Hepatocyte (in vitro differentiated cells): ENCODE results near the gene PRPF19. TPM values are rescaled to one million over a fixed set of nuclear protein-coding genes. Genes with fewer than 3 reads are reported as not detected.

ENCODE experiments used
- DNase-seq: peaks from one replicate; pipeline ENCODE4 v3.0.0-alpha.2; 2016; ENCODE audit warnings: low spot score
- H2AFZ ChIP-seq: fragments of 200-600 bp; sonication (generic); 2 replicates; pipeline ENCODE4 v1.6.0; 2016; ENCODE audit warnings: antibody characterized with exemption, mild to moderate bottlenecking
- H3K27ac ChIP-seq: fragments of 200-600 bp; sonication (generic); 2 replicates; pipeline ENCODE4 v1.5.1; 2016; ENCODE audit warnings: mild to moderate bottlenecking
- H3K27me3 ChIP-seq: fragments of 200-600 bp; sonication (generic); 2 replicates; pipeline ENCODE4 v1.6.1; 2016
- H3K36me3 ChIP-seq: fragments of 200-600 bp; sonication (generic); replicated peaks from 2 replicates; pipeline ENCODE4 v1.5.1; 2016; ENCODE audit warnings: low read depth; ENCODE audit not compliant: insufficient read depth
- H3K4me1 ChIP-seq: fragments of 200-600 bp; sonication (generic); 2 replicates; pipeline ENCODE4 v1.5.1; 2016; ENCODE audit warnings: mild to moderate bottlenecking, moderate library complexity; ENCODE audit not compliant: insufficient read depth
- H3K4me2 ChIP-seq: fragments of 200-600 bp; sonication (generic); 2 replicates; pipeline ENCODE4 v1.6.0; 2016
- H3K4me3 ChIP-seq: fragments of 200-600 bp; sonication (generic); 2 replicates; pipeline ENCODE4 v1.5.1; 2016; ENCODE audit warnings: mild to moderate bottlenecking
- H3K79me2 ChIP-seq: fragments of 200-600 bp; sonication (generic); 2 replicates; pipeline ENCODE4 v1.6.0; 2017; ENCODE audit warnings: mild to moderate bottlenecking
- H3K9me2 ChIP-seq: fragments of 200-600 bp; sonication (generic); replicated peaks from 2 replicates; pipeline ENCODE4 v1.6.0; 2017; ENCODE audit warnings: mild to moderate bottlenecking; ENCODE audit not compliant: insufficient read depth
- H3K9me3 ChIP-seq: fragments of 200-600 bp; sonication (generic); 2 replicates; pipeline ENCODE4 v1.5.1; 2016; ENCODE audit warnings: low read depth, mild to moderate bottlenecking
- H4K20me1 ChIP-seq: fragments of 200-600 bp; sonication (generic); 2 replicates; pipeline ENCODE4 v1.6.0; 2016; ENCODE audit warnings: mild to moderate bottlenecking; ENCODE audit not compliant: insufficient read depth, poor library complexity, severe bottlenecking
- EZH2 ChIP-seq: fragments of 200-600 bp; sonication (generic); IDR thresholded peaks from 2 replicates; pipeline ENCODE4 v1.6.1; 2016; ENCODE audit warnings: antibody characterized with exemption, mild to moderate bottlenecking, borderline replicate concordance
- EZH2phosphoT487 ChIP-seq: fragments of 200-600 bp; sonication (generic); IDR thresholded peaks from one replicate; pipeline ENCODE4 v1.6.1; 2018; ENCODE audit warnings: antibody characterized with exemption, mild to moderate bottlenecking, low read depth, moderate library complexity; ENCODE audit not compliant: unreplicated experiment, severe bottlenecking
- WGBS: methylation state at CpG from one replicate; pipeline ENCODE4 v1.1.6; 2016; ENCODE audit warnings: low lambda C conversion rate; ENCODE audit errors: missing lambda C conversion rate; 5-methylcytosine and 5-hydroxymethylcytosine counted together
- polyA plus RNA-seq: library from polyadenylated mRNA; unstranded; fragments of >200 nt; fragmentation: Nextera tagmentation; extraction: Ambion mirVana; gene quantifications from 2 replicates; pipeline ENCODE4 v1.2.1, GENCODE V29; 2016
- total RNA-seq: library from RNA; depleted of rRNA; stranded (reverse); fragments of >200 nt; gene quantifications from 2 replicates; pipeline ENCODE4 v1.2.3, GENCODE V29; 2014
- TF ChIP-seq, protein P1 (sequence below): fragments of 200-600 bp; sonication (generic); IDR thresholded peaks from 2 replicates; pipeline ENCODE4 v1.5.1; 2016; ENCODE audit warnings: antibody characterized with exemption, mild to moderate bottlenecking; ENCODE audit not compliant: poor library complexity

The PRPF19 gene
- total and polyA plus RNA-seq, 2 experiments from 2014 or later, result 19.3 to 53.8 TPM

DNA sequence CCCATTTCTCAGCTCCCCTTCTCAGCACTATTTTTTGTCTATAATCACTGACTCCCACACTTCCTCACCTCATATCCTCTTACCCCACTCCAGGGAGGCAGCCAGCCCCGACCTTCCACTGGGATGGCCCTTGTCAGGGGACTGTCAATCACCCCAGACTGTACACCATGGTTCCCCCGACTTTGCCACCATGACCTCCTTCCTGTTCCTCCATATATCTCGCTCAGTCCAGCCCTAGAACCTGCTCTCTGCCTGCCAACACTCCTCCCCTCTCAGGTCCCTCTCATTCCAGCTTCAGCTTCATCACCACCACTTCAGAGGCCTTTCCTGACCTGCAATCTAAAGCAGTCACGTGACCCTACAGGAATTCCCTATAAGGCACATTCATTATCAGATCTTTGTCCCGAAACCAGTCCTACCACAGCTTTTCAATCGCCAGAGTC lies 16.5 kb downstream of the PRPF19 start:
- TF ChIP-seq EZH2phosphoT487, result no peak
- TF ChIP-seq, protein P1, sequence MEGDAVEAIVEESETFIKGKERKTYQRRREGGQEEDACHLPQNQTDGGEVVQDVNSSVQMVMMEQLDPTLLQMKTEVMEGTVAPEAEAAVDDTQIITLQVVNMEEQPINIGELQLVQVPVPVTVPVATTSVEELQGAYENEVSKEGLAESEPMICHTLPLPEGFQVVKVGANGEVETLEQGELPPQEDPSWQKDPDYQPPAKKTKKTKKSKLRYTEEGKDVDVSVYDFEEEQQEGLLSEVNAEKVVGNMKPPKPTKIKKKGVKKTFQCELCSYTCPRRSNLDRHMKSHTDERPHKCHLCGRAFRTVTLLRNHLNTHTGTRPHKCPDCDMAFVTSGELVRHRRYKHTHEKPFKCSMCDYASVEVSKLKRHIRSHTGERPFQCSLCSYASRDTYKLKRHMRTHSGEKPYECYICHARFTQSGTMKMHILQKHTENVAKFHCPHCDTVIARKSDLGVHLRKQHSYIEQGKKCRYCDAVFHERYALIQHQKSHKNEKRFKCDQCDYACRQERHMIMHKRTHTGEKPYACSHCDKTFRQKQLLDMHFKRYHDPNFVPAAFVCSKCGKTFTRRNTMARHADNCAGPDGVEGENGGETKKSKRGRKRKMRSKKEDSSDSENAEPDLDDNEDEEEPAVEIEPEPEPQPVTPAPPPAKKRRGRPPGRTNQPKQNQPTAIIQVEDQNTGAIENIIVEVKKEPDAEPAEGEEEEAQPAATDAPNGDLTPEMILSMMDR, result no peak
- TF ChIP-seq EZH2, result no peak
- no peaks in the 10 kb centered on the region for H3K9me2 ChIP-seq
- no peaks in the 10 kb centered on the region for H3K79me2 ChIP-seq
- no peak overlapping the region for H2AFZ ChIP-seq
- no peak overlapping the region for H3K27ac ChIP-seq
- no peaks in the 10 kb centered on the region for H3K27me3 ChIP-seq
- no peaks in the 10 kb centered on the region for H3K36me3 ChIP-seq
- H3K4me2 ChIP-seq, result no peak overlapping the region
- no peaks in the 10 kb centered on the region for H3K4me1 ChIP-seq
- H3K9me3 ChIP-seq, result no peaks in the 10 kb centered on the region
- H3K4me3 ChIP-seq, result no peak overlapping the region
- no peaks in the 10 kb centered on the region for H4K20me1 ChIP-seq
- WGBS, result 72% methylated on average over 6 of the region's 6 CpGs
- DNase-seq, result no peak

DNA sequence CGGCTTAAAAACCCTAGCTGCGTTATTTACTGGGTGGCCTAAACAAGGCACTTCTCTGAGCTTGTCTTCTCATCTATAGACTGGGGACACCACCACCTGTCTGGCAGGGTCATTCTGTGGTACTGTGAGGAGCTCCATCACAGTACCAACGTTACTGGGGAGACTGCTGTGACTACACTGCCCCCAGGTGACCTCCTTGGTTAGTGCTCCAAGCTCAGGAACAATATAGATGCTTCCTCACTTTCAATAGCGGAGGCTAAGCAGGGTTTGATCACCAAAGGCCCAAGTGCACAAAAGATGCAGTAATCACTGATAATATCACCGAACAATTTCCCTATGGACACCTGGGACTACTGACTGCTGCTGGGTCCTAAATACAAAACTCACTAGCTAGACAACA lies 18.8 kb downstream of the PRPF19 start:
- TF ChIP-seq, protein P1, result peak; percentile 47
- TF ChIP-seq EZH2, result no peak
- Histone ChIP-seq H2AFZ (no peak overlapping the region), H3K9me3 (no peaks in the 10 kb centered on the region), H3K36me3 (no peaks in the 10 kb centered on the region), H3K27ac (no peak overlapping the region), H3K4me3 (no peak overlapping the region), H3K4me1 (no peaks in the 10 kb centered on the region), H3K9me2 (no peaks in the 10 kb centered on the region), H3K27me3 (no peaks in the 10 kb centered on the region), H3K4me2 (no peak overlapping the region), H4K20me1 (no peaks in the 10 kb centered on the region), H3K79me2 (no peaks in the 10 kb centered on the region)
- peak; percentile 64 for DNase-seq
- WGBS, result 65% methylated on average over 5 of the region's 5 CpGs

DNA sequence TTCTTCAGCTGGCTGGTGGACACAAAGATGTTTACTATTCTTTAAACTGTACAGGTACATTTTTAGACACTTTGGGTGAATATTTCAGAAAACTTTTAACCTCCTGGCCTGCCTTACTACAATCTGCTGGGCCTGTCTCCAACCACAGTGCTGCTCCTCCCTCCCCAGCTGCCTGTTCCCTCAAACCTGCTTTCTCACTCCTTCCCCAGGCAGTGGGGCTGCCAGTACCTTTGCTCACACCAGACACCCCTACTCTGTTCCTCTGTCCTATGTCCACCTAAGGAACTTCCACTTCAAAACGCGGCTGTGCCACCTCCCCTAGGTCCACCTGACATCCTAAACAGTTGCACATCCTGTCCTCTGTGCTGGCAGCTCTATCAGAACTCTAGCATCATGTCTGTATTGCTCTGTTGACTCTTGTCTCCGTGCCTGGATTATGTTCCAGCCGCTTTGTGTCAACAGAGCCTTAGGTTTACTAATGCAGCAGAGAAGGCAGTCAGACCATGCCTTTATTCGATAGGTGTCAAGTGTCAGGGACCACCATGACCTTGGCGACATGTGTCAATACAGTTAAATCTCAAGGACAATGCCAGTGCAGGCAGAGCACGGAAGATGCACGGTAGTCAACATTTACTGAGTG lies 25.6 kb downstream of the PRPF19 start:
- no peak overlapping the region for H2AFZ ChIP-seq

More for the DNA sequence above, 25.6 kb downstream of the PRPF19 start:
- H3K79me2 ChIP-seq, result no peaks in the 10 kb centered on the region
- DNase-seq, result no peak
- no peak overlapping the region for H3K27ac ChIP-seq
- WGBS, result 58% methylated on average over 8 of the region's 8 CpGs
- H3K27me3 ChIP-seq, result no peaks in the 10 kb centered on the region
- no peak for TF ChIP-seq EZH2phosphoT487
- no peak for TF ChIP-seq EZH2
- TF ChIP-seq, protein P1, result no peak
- no peak overlapping the region for H3K4me2 ChIP-seq
- no peaks in the 10 kb centered on the region for H3K9me2 ChIP-seq
- H3K4me1 ChIP-seq, result no peaks in the 10 kb centered on the region
- H4K20me1 ChIP-seq, result no peaks in the 10 kb centered on the region
- H3K36me3 ChIP-seq, result no peaks in the 10 kb centered on the region
- no peaks in the 10 kb centered on the region for H3K9me3 ChIP-seq
- no peak overlapping the region for H3K4me3 ChIP-seq
